Peyer's patch (tissue), 4 donors: ENCODE data around the gene HS3ST3B1. TPM values are rescaled to one million over a fixed set of nuclear protein-coding genes. Genes with fewer than 3 reads are reported as not detected.

Source experiments
- DNase-seq, 3 donors: peaks; one replicate each; pipeline ENCODE4 v3.0.0-alpha.2; 2017 to 2019
- H3K27ac ChIP-seq, 4 donors: fragments of 200-600 bp; sonication (generic); one replicate each; pipeline ENCODE4 v1.5.1; 2016 to 2019
- H3K27me3 ChIP-seq, 2 donors: fragments of 200-600 bp; sonication (generic); one replicate each; pipeline ENCODE4 v1.5.1; 2019
- H3K36me3 ChIP-seq, 3 donors: fragments of 200-600 bp; sonication (generic); one replicate each; pipeline ENCODE4 v1.5.1; 2016 to 2019
- H3K4me1 ChIP-seq, 4 donors: fragments of 200-600 bp; sonication (generic); one replicate each; pipeline ENCODE4 v1.5.1; 2016 to 2019
- H3K4me3 ChIP-seq, 4 donors: fragments of 200-600 bp; sonication (generic); 1 replicate in 3 of 4; 2 replicates in 1 of 4; pipeline ENCODE4 v1.5.1; 2016 to 2019; ENCODE audit warnings: mild to moderate bottlenecking in 1 of 4
- H3K9me3 ChIP-seq, 4 donors: fragments of 200-600 bp; sonication (generic); one replicate each; pipeline ENCODE4 v1.5.1; 2016 to 2019; ENCODE audit warnings: mild to moderate bottlenecking in 1 of 4
- CTCF ChIP-seq, 6 experiments: fragments of 450-650 bp in 4 of 6; fragments of 200-600 bp in 2 of 6; sonication (generic) in 1 of 6; IDR thresholded peaks; one replicate each; pipeline ENCODE4 v1.5.1; 2017 to 2019; ENCODE audit warnings: antibody characterized with exemption in 6 of 6, mild to moderate bottlenecking in 3 of 6, moderate library complexity in 1 of 6
- POLR2A ChIP-seq, 2 donors: fragments of 450-650 bp; IDR thresholded peaks; one replicate each; pipeline ENCODE4 v1.5.1; 2017; ENCODE audit warnings: antibody characterized with exemption in 2 of 2, mild to moderate bottlenecking in 2 of 2, moderate library complexity in 2 of 2
- total RNA-seq, 4 donors: library from RNA; depleted of rRNA; stranded (reverse); fragments of >200 nt; gene quantifications; one replicate each; pipeline ENCODE4 v1.1.0, GENCODE V29; 2016

The HS3ST3B1 gene
- total RNA-seq, 4 donors from 2014 or later, result 2.1 to 5.4 (median 3.3) TPM

GRCh38 chr17:14381606-14382005 lies 80.7 kb downstream of the HS3ST3B1 start:
- Histone ChIP-seq H3K27me3 (no peaks in the 10 kb centered on the region), H3K4me1 (no peaks in the 10 kb centered on the region), H3K9me3 (no peaks in the 10 kb centered on the region), H3K36me3 (no peaks in the 10 kb centered on the region), H3K27ac (no peak overlapping the region), H3K4me3 (no peak overlapping the region)
- TF ChIP-seq POLR2A (IDR thresholded peaks at IDR 0.05), result no peak
- TF ChIP-seq CTCF (IDR thresholded peaks at IDR 0.05), result no peak
- no peak for DNase-seq

- Histone ChIP-seq H3K36me3 (no peaks in the 10 kb centered on the region), H3K27ac (no peak overlapping the region), H3K4me3 (no peak overlapping the region), H3K4me1 (no peaks in the 10 kb centered on the region), H3K9me3 (no peaks in the 10 kb centered on the region), H3K27me3 (no peaks in the 10 kb centered on the region)
- TF ChIP-seq POLR2A (IDR thresholded peaks at IDR 0.05), result no peak
- no peak for TF ChIP-seq CTCF (IDR thresholded peaks at IDR 0.05)
- DNase-seq, result no peak
Observed at GRCh38 chr17:14387036-14387435, 86.2 kb downstream of the HS3ST3B1 start.

- Histone ChIP-seq H3K4me3 (no peak overlapping the region), H3K9me3 (no peaks in the 10 kb centered on the region), H3K4me1 (no peaks in the 10 kb centered on the region), H3K36me3 (no peaks in the 10 kb centered on the region), H3K27me3 (no peaks in the 10 kb centered on the region), H3K27ac (no peak overlapping the region)
- DNase-seq, result no peak
- TF ChIP-seq POLR2A (IDR thresholded peaks at IDR 0.05), result no peak
- no peak for TF ChIP-seq CTCF (IDR thresholded peaks at IDR 0.05)
Observed at GRCh38 chr17:14389681-14390080, 88.8 kb downstream of the HS3ST3B1 start.

- Histone ChIP-seq H3K27me3 (no peaks in the 10 kb centered on the region), H3K4me1 (no peaks in the 10 kb centered on the region), H3K36me3 (no peaks in the 10 kb centered on the region), H3K4me3 (no peak overlapping the region), H3K27ac (no peak overlapping the region), H3K9me3 (no peaks in the 10 kb centered on the region)
- DNase-seq, result no peak
- TF ChIP-seq CTCF (IDR thresholded peaks at IDR 0.05), result no peak
Observed at GRCh38 chr17:14393723-14394122, 92.8 kb downstream of the HS3ST3B1 start.

- H3K4me1 ChIP-seq, result no peaks in the 10 kb centered on the region
- no peaks in the 10 kb centered on the region for H3K9me3 ChIP-seq
- DNase-seq, result no peak
- H3K4me3 ChIP-seq, result no peak overlapping the region
- H3K36me3 ChIP-seq, result no peaks in the 10 kb centered on the region
- no peak for TF ChIP-seq POLR2A (IDR thresholded peaks at IDR 0.05)
- TF ChIP-seq CTCF (IDR thresholded peaks at IDR 0.05), result no peak
- no peak overlapping the region for H3K27ac ChIP-seq
- H3K27me3 ChIP-seq, result no peaks in the 10 kb centered on the region
Observed at GRCh38 chr17:14395255-14395654, 94.4 kb downstream of the HS3ST3B1 start.

- H3K27ac ChIP-seq, result no peak overlapping the region
- TF ChIP-seq POLR2A (IDR thresholded peaks at IDR 0.05) (no peak), CTCF (IDR thresholded peaks at IDR 0.05) (no peak)
- DNase-seq, result no peak
- no peaks in the 10 kb centered on the region for H3K4me1 ChIP-seq
- H3K36me3 ChIP-seq, result no peaks in the 10 kb centered on the region
- H3K9me3 ChIP-seq, result no peaks in the 10 kb centered on the region
- no peaks in the 10 kb centered on the region for H3K27me3 ChIP-seq
- H3K4me3 ChIP-seq, result no peak overlapping the region
Observed at GRCh38 chr17:14396547-14396946, 95.7 kb downstream of the HS3ST3B1 start.
